ENCODE measurements around the gene TMEM259.

TMEM259 gene

DNA sequence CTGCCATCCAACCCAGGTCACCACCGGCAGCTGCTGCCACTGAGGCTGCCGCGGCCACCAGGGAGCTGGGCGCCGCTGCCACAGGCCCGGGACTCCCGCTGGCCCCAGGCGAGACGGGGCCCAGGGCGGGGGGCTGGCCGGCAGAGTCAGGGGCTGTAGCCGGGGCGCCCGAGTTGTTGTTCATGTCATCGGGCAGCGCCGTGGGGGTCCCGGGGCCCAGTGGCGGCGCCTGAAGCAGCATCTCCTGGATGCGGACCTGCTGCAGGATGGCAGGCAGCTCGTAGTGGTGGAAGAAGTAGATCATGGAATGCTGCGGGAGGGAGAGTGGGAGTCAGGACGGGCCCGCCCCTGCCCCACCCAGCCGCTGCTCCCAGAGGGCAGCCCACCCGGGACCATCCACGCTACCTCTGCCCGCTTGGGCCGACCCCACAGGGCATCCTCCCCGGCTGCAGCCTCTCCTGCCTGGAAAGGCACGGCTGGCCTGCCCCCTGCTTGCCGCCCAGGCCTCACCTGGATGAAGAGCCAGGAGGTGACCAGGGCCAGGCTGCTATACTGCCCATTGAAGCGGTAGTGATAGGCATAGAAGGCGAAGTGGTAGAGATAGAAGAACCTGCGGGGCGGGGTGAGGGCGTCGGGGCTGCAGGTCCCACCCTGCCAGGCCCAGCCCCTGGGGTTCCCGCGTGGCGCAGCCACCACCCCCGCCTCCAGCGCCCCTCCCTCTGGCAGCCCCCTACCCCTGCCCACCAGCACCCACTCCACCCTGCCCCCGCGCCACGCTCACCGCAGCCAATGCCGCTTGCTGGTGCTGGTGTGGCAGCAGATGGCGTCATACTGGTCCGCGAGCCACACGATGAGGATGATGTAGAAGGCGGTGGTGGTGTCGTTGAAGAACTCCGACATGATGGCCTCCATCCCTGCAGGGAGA, 10.1 kb downstream of the TMEM259 start:
- Histone ChIP-seq H3K4me2 (ENCODE audit: insufficient read depth, low read length, poor library complexity, severe bottlenecking) (no peak overlapping the region), H3K9ac (ENCODE audit: low read depth, low read length, poor library complexity) (no peak overlapping the region), H2BK12ac (ENCODE audit: low read length) (no peak overlapping the region), H2BK120ac (ENCODE audit: low read depth, low read length) (no peak overlapping the region), H3K36me3 (replicated peaks in 1 of 2; ENCODE audit: control insufficient read depth in 2 of 2, insufficient read depth in 2 of 2, low read length in 2 of 2) (peaks cover 30 to 47% of the 10 kb centered on the region in 2 donors), H3K4me1 (ENCODE audit: control insufficient read depth in 2 of 2, insufficient read depth in 1 of 2, low read depth in 1 of 2, low read length in 2 of 2) (peaks cover 2 to 4% of the 10 kb centered on the region in 2 donors), H4K8ac (ENCODE audit: low read depth, low read length) (no peak overlapping the region), H2AFZ (ENCODE audit: low read length) (no peak overlapping the region), H3K4ac (ENCODE audit: low read length) (no peak overlapping the region), H3K14ac (ENCODE audit: low read length) (no peak overlapping the region), H4K91ac (ENCODE audit: low read depth, low read length, poor library complexity) (no peak overlapping the region), H3K27me3 (ENCODE audit: control insufficient read depth in 3 of 3, insufficient read depth in 3 of 3, low read depth in 1 of 3, low read length in 3 of 3) (no peaks in the 10 kb centered on the region), H3K4me3 (ENCODE audit: low read length in 2 of 2) (no peak overlapping the region), H2BK5ac (ENCODE audit: low read length) (no peak overlapping the region), H3K27ac (replicated peaks; ENCODE audit: low read length) (no peak overlapping the region), H3K23ac (ENCODE audit: low read depth, low read length, poor library complexity) (peak overlapping the region; percentile 89), H2AK5ac (ENCODE audit: low read depth, low read length) (no peak overlapping the region), H3K79me1 (ENCODE audit: low read depth, low read length) (peaks cover 31% of the 10 kb centered on the region), H2BK15ac (ENCODE audit: low read length) (no peak overlapping the region), H3K18ac (ENCODE audit: low read length) (no peak overlapping the region), H3K9me3 (replicated peaks in 1 of 2; ENCODE audit: control insufficient read depth in 2 of 2, insufficient read depth in 1 of 2, low read depth in 1 of 2, low read length in 2 of 2) (peaks cover 0 to 2% of the 10 kb centered on the region in 2 donors)
- no CpG with 5 or more reads among the region's 56 CpGs for WGBS, 2 donors (ENCODE audit: extremely low coverage in 2 of 2, insufficient read length in 2 of 2, insufficient replicate concordance in 1 of 2)
- no peak for DNase-seq (ENCODE audit: low spot score)

DNA sequence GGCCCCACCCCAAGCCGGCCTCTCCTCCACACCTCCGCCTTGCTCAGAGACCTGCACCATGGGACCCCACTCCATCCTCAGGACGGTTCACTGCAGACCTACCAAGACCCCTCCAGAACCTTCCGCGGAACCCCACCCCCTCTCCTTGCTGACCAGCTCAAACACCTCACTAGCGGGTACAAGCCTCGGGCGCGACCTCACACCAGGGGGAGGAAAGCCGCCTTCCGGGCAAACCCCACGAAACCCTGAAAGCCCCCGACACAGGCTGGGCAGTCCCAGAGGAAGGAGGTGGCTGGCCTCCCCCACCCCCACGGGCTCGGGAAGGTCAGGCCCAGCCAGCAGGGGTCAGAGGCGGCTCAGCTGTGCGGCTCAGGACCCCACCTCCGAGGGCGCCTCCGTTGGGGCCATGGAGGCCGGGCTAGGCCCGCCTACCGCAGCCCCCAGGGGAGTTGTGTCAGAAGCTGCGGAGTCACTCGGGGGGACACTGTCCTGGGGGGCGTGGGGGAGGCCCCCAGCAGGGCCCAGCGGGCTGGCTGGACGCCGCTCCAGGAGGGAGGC, 10.9 kb downstream of the TMEM259 start:
- Histone ChIP-seq H3K27me3 (ENCODE audit: control insufficient read depth in 3 of 3, insufficient read depth in 3 of 3, low read depth in 1 of 3, low read length in 3 of 3) (no peaks in the 10 kb centered on the region), H2BK120ac (ENCODE audit: low read depth, low read length) (no peak overlapping the region), H3K9ac (ENCODE audit: low read depth, low read length, poor library complexity) (no peak overlapping the region), H3K18ac (ENCODE audit: low read length) (no peak overlapping the region), H3K9me3 (replicated peaks in 1 of 2; ENCODE audit: control insufficient read depth in 2 of 2, insufficient read depth in 1 of 2, low read depth in 1 of 2, low read length in 2 of 2) (peaks cover 0 to 4% of the 10 kb centered on the region in 2 donors), H4K91ac (ENCODE audit: low read depth, low read length, poor library complexity) (no peak overlapping the region), H2AK5ac (ENCODE audit: low read depth, low read length) (no peak overlapping the region), H3K4ac (ENCODE audit: low read length) (no peak overlapping the region), H3K27ac (replicated peaks; ENCODE audit: low read length) (no peak overlapping the region), H2AFZ (ENCODE audit: low read length) (no peak overlapping the region), H4K8ac (ENCODE audit: low read depth, low read length) (no peak overlapping the region), H2BK15ac (ENCODE audit: low read length) (no peak overlapping the region), H2BK5ac (ENCODE audit: low read length) (no peak overlapping the region), H3K4me2 (ENCODE audit: insufficient read depth, low read length, poor library complexity, severe bottlenecking) (no peak overlapping the region), H3K23ac (ENCODE audit: low read depth, low read length, poor library complexity) (no peak overlapping the region), H3K14ac (ENCODE audit: low read length) (no peak overlapping the region), H3K36me3 (replicated peaks in 1 of 2; ENCODE audit: control insufficient read depth in 2 of 2, insufficient read depth in 2 of 2, low read length in 2 of 2) (peaks cover 30 to 46% of the 10 kb centered on the region in 2 donors), H3K4me1 (ENCODE audit: control insufficient read depth in 2 of 2, insufficient read depth in 1 of 2, low read depth in 1 of 2, low read length in 2 of 2) (no peaks in the 10 kb centered on the region), H3K79me1 (ENCODE audit: low read depth, low read length) (peaks cover 23% of the 10 kb centered on the region), H2BK12ac (ENCODE audit: low read length) (no peak overlapping the region), H3K4me3 (ENCODE audit: low read length in 2 of 2) (no peak overlapping the region)
- no peak for DNase-seq (ENCODE audit: low spot score)
- WGBS, 2 donors (ENCODE audit: extremely low coverage in 2 of 2, insufficient read length in 2 of 2, insufficient replicate concordance in 1 of 2) = no CpG with 5 or more reads among the region's 29 CpGs

DNA sequence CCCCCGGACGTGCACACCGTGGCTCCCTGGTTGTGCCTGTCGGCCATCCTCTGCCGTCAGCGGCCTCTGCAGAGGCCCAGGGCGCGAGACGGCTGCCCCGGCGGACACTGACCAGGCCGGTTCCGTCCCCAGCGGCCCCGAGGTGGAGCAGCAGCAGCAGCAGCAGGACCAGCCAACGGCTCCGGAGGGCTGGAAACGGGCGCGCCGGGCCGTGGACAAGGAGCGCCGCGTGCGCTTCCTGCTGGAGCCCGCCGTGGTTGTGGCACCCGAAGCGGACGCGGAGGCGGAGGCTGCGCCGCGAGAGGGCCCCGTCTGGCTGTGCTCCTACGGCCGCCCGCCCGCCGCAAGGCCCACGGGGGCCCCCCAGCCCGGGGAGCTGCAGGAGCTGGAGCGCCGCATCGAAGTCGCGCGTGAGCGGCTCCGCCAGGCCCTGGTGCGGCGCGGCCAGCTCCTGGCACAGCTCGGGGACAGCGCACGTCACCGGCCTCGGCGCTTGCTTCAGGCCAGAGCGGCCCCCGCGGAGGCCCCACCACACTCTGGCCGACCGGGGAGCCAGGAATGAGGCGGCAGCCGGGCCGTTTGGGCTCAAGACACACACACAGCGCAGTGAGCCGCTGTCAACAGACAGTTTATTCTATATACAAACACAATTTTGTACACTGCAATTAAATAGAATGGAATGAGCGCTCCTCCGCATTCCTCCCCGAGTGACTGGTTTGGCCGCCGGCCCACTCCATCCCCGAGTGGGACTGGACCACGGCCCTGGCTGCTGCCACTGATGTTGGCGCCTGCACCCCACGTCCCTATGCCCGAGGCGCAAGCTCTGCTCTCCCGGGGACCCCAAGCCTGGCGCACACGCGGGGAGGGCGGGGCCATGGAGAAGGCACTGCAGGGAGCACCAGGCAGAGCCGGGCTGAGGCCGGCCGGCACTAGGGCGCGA, 11.6 kb downstream of the TMEM259 start:
- Histone ChIP-seq H2BK120ac (ENCODE audit: low read depth, low read length) (no peak overlapping the region), H3K9me3 (replicated peaks in 1 of 2; ENCODE audit: control insufficient read depth in 2 of 2, insufficient read depth in 1 of 2, low read depth in 1 of 2, low read length in 2 of 2) (peaks cover 0 to 4% of the 10 kb centered on the region in 2 donors), H4K8ac (ENCODE audit: low read depth, low read length) (no peak overlapping the region), H2BK12ac (ENCODE audit: low read length) (no peak overlapping the region), H3K4me1 (ENCODE audit: control insufficient read depth in 2 of 2, insufficient read depth in 1 of 2, low read depth in 1 of 2, low read length in 2 of 2) (no peaks in the 10 kb centered on the region), H3K9ac (ENCODE audit: low read depth, low read length, poor library complexity) (no peak overlapping the region), H3K18ac (ENCODE audit: low read length) (no peak overlapping the region), H3K23ac (ENCODE audit: low read depth, low read length, poor library complexity) (no peak overlapping the region), H2BK5ac (ENCODE audit: low read length) (no peak overlapping the region), H3K27me3 (ENCODE audit: control insufficient read depth in 3 of 3, insufficient read depth in 3 of 3, low read depth in 1 of 3, low read length in 3 of 3) (no peaks in the 10 kb centered on the region), H3K4me2 (ENCODE audit: insufficient read depth, low read length, poor library complexity, severe bottlenecking) (no peak overlapping the region), H3K79me1 (ENCODE audit: low read depth, low read length) (peaks cover 16% of the 10 kb centered on the region), H2AFZ (ENCODE audit: low read length) (no peak overlapping the region), H2AK5ac (ENCODE audit: low read depth, low read length) (no peak overlapping the region), H3K27ac (replicated peaks; ENCODE audit: low read length) (no peak overlapping the region), H3K14ac (ENCODE audit: low read length) (no peak overlapping the region), H2BK15ac (ENCODE audit: low read length) (no peak overlapping the region), H3K4me3 (ENCODE audit: low read length in 2 of 2) (no peak overlapping the region), H3K4ac (ENCODE audit: low read length) (no peak overlapping the region), H4K91ac (ENCODE audit: low read depth, low read length, poor library complexity) (no peak overlapping the region), H3K36me3 (replicated peaks in 1 of 2; ENCODE audit: control insufficient read depth in 2 of 2, insufficient read depth in 2 of 2, low read length in 2 of 2) (peaks cover 30 to 39% of the 10 kb centered on the region in 2 donors)
- no CpG with 5 or more reads among the region's 92 CpGs for WGBS, 2 donors (ENCODE audit: extremely low coverage in 2 of 2, insufficient read length in 2 of 2, insufficient replicate concordance in 1 of 2)
- no peak for DNase-seq (ENCODE audit: low spot score)
